Gastrocnemius medialis (tissue), 4 donors: ENCODE results near the gene FAM107A. TPM values are rescaled to one million over a fixed set of nuclear protein-coding genes. Genes with fewer than 3 reads are reported as not detected.

Experiments used
- ATAC-seq, 2 donors: fragments of 150-250 bp; one replicate each; pipeline ENCODE4 v1.9.1; 2016
- DNase-seq, 2 donors: peaks; one replicate each; pipeline ENCODE4 v3.0.0-alpha.2; 2019
- H3K27ac ChIP-seq, 4 donors: fragments of 200-600 bp; sonication (generic); 1 replicate in 1 of 4; 2 replicates in 3 of 4; pipeline ENCODE4 v1.5.1; 2016 to 2018; ENCODE audit warnings: mild to moderate bottlenecking in 2 of 4, moderate library complexity in 1 of 4
- H3K27me3 ChIP-seq, 3 donors: fragments of 200-600 bp; sonication (generic) in 2 of 3; 1 replicate in 1 of 3; 2 replicates in 2 of 3; pipeline versions ENCODE4 v1.5.1 to v1.6.0; 2016 to 2019; ENCODE audit warnings: mild to moderate bottlenecking in 1 of 3, moderate library complexity in 1 of 3
- H3K36me3 ChIP-seq, 2 donors: fragments of 200-600 bp; sonication (generic) in 1 of 2; one replicate each; pipeline ENCODE4 v1.5.1; 2017 to 2018
- H3K4me1 ChIP-seq, 2 donors: fragments of 200-600 bp; sonication (generic) in 1 of 2; one replicate each; pipeline ENCODE4 v1.5.1; 2016 to 2017; ENCODE audit warnings: mild to moderate bottlenecking in 2 of 2
- H3K4me3 ChIP-seq, 4 donors: fragments of 200-600 bp; sonication (generic) in 3 of 4; 1 replicate in 1 of 4; 2 replicates in 3 of 4; pipeline ENCODE4 v1.5.1; 2016 to 2019; ENCODE audit warnings: mild to moderate bottlenecking in 2 of 4
- H3K9me3 ChIP-seq, 3 donors: fragments of 200-600 bp; sonication (generic) in 2 of 3; 1 replicate in 1 of 3; 2 replicates in 2 of 3; pipeline ENCODE4 v1.5.1; 2016 to 2019
- CTCF ChIP-seq, 5 experiments: fragments of 450-650 bp in 3 of 5; fragments of 200-600 bp in 2 of 5; sonication (generic) in 2 of 5; IDR thresholded peaks in 4 of 5; conservative IDR thresholded peaks in 1 of 5; 1 replicate in 4 of 5; 2 replicates in 1 of 5; pipeline ENCODE4 v1.5.1; 2016 to 2019; ENCODE audit warnings: antibody characterized with exemption in 5 of 5, mild to moderate bottlenecking in 3 of 5, moderate library complexity in 3 of 5
- POLR2A ChIP-seq, 2 donors: fragments of 450-650 bp; IDR thresholded peaks; one replicate each; pipeline ENCODE4 v1.6.1; 2017; ENCODE audit warnings: antibody characterized with exemption in 2 of 2, mild to moderate bottlenecking in 2 of 2, moderate library complexity in 2 of 2
- in situ Hi-C, 4 donors: fragments of 200-750 bp; cut with MboI; loops; one replicate each; pipeline versions ENCODE4 v1.15.0 to v1.8.0; 2017; ENCODE audit warnings: low sequenced_read_pairs in 4 of 4
- intact Hi-C: fragments of 100-400 bp; cut with DNase I; formaldehyde crosslinking; loops from one replicate; pipeline ENCODE4 v1.15.1; 2023; ENCODE audit warnings: low total_unique reads
- total RNA-seq, 4 donors: library from RNA; depleted of rRNA; stranded (reverse); fragments of >200 nt; gene quantifications; one replicate each; pipeline versions ENCODE4 v1.1.0 to v1.2.3, GENCODE V29; 2016

The FAM107A gene
- total RNA-seq, 4 donors from 2014 or later, result 21.1 to 28.5 (median 27.6) TPM

- Histone ChIP-seq H3K27ac (peak overlapping the region in 2 of 4 donors; percentile 14 to 81), H3K4me3 (no peak overlapping the region), H3K27me3 (no peaks in the 10 kb centered on the region), H3K36me3 (no peaks in the 10 kb centered on the region), H3K4me1 (no peaks in the 10 kb centered on the region), H3K9me3 (no peaks in the 10 kb centered on the region)
- TF ChIP-seq POLR2A (IDR thresholded peaks at IDR 0.05) (no peak), CTCF (IDR thresholded peaks at IDR 0.05 in 4 of 5, conservative IDR thresholded peaks at IDR 0.05 in 1 of 5) (no peak)
- DNase-seq (no peak), ATAC-seq (no peak)
- intact Hi-C loops (no loop called here), in situ Hi-C loops (loop anchor here in 2 of 4 donors (5.0 kb wide), 1 partner anchor 55 kb away; no protein-coding TSS in a partner anchor)
Measured at GRCh38 chr3:58572634-58573230, 4.5 kb downstream of the FAM107A start.

DNA sequence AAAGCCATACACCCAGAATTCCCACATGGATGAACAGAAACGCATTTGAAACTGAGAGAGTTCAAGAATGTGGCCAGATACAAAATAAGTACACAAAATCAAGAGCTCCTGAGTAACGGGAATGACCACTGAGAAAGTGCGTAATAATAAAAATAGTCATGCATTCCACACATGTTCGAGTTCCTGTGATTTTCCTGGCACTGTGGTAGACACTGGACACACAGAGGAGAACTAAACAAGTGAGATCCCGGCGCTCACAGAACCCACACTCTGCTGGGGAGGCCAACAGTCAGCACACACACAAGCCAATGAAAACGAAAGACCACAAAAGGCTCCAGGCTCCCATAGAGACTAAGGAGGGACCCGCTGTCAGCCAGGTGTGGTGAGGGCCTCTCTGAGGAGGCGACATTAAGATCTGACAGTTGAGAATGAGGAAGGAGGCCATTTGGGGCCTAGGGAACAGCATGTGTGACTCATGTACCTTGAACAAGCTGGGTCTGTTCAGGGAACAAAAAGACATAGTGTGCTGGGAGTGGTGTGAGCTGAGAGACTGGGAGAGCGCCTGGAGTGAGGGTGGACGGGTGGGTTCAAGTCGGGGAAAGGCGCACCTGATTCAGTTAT is 5.1 kb downstream of the FAM107A start:
- in situ Hi-C loops, result loop anchor here in 2 of 4 donors (5.0 kb wide), 1 partner anchor 55 kb away; no protein-coding TSS in a partner anchor
- Histone ChIP-seq H3K36me3 (no peaks in the 10 kb centered on the region), H3K27me3 (no peaks in the 10 kb centered on the region), H3K4me3 (no peak overlapping the region), H3K9me3 (no peaks in the 10 kb centered on the region), H3K4me1 (no peaks in the 10 kb centered on the region), H3K27ac (peak overlapping the region in 1 of 4 donors; percentile 21)
- intact Hi-C loops, result no loop called here
- no peak for TF ChIP-seq POLR2A (IDR thresholded peaks at IDR 0.05)
- TF ChIP-seq CTCF (IDR thresholded peaks at IDR 0.05 in 4 of 5, conservative IDR thresholded peaks at IDR 0.05 in 1 of 5), result no peak
- no peak for DNase-seq
- ATAC-seq, result no peak

DNA sequence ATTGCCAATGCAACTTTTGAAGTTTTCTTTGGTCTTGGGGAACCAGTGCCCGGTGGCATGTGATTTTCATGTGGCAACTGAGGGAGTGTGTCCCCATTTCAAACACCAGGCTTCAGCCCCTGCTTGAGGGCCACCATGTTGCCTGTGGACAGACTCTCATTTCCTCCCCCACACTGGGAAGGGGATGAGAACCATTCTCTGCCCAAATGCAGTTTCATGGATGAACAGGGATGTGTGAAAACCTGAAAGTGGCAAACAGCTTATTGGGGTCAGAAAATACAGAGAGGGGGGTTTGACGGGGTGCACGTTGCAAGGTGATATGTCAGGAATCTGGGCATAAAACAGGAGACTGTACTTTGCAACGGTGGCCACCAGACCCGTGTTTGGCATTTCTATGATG is 6.3 kb downstream of the FAM107A start:
- Histone ChIP-seq H3K27me3 (no peaks in the 10 kb centered on the region), H3K27ac (no peak overlapping the region), H3K36me3 (no peaks in the 10 kb centered on the region), H3K4me1 (no peaks in the 10 kb centered on the region), H3K4me3 (no peak overlapping the region), H3K9me3 (no peaks in the 10 kb centered on the region)
- ATAC-seq (no peak), DNase-seq (no peak)
- TF ChIP-seq CTCF (IDR thresholded peaks at IDR 0.05 in 4 of 5, conservative IDR thresholded peaks at IDR 0.05 in 1 of 5) (no peak), POLR2A (IDR thresholded peaks at IDR 0.05) (no peak)
- intact Hi-C loops, result no loop called here
- in situ Hi-C loops, result loop anchor here in 2 of 4 donors (5.0 kb wide), 1 partner anchor 56 kb away; no protein-coding TSS in a partner anchor

GRCh38 chr3:58569287-58570001 is 7.7 kb downstream of the FAM107A start:
- TF ChIP-seq CTCF (IDR thresholded peaks at IDR 0.05 in 4 of 5, conservative IDR thresholded peaks at IDR 0.05 in 1 of 5) (no peak), POLR2A (IDR thresholded peaks at IDR 0.05) (no peak)
- no peak overlapping the region for H3K4me3 ChIP-seq
- no peaks in the 10 kb centered on the region for H3K36me3 ChIP-seq
- DNase-seq (no peak), ATAC-seq (no peak)
- H3K27ac ChIP-seq, result no peak overlapping the region
- H3K9me3 ChIP-seq, result no peaks in the 10 kb centered on the region
- in situ Hi-C loops, result loop anchor here in 3 of 4 donors (5.0 kb wide), 1 partner anchor 58 kb away; no protein-coding TSS in a partner anchor
- no peaks in the 10 kb centered on the region for H3K27me3 ChIP-seq
- intact Hi-C loops, result no loop called here
- no peaks in the 10 kb centered on the region for H3K4me1 ChIP-seq
